H1 (cell line): ENCODE data around the gene TNIP1. TPM values are rescaled to one million over a fixed set of nuclear protein-coding genes. Genes with fewer than 3 reads are reported as not detected.

Experiments
- BCL11A ChIP-seq, 2 experiments: IDR thresholded peaks; one replicate each; pipeline ENCODE4 v1.6.1; 2011; ENCODE audit warnings: low read depth in 2 of 2, low read length in 2 of 2, mild to moderate bottlenecking in 2 of 2
- JUN ChIP-seq: IDR thresholded peaks from 2 replicates; pipeline ENCODE4 v1.6.1; 2011; ENCODE audit warnings: low read depth, mild to moderate bottlenecking, improper control_type of control experiment, low read length
- RAD21 ChIP-seq, 2 experiments: IDR thresholded peaks in 1 of 2; conservative IDR thresholded peaks in 1 of 2; 2 replicates each; pipeline ENCODE4 v1.6.1; 2011; ENCODE audit warnings: low read depth in 2 of 2, low read length in 2 of 2, improper control_type of control experiment in 1 of 2, inconsistent platforms in 1 of 2, mild to moderate bottlenecking in 1 of 2, moderate library complexity in 1 of 2
- RNF2 ChIP-seq: fragments of 200-900, 300-1000 bp; sonication (generic); IDR thresholded peaks from 2 replicates; pipeline ENCODE4 v1.7.1; 2016; ENCODE audit warnings: borderline replicate concordance, low read depth, mild to moderate bottlenecking, antibody characterized with exemption, low read length; ENCODE audit not compliant: poor library complexity, severe bottlenecking; ENCODE audit errors: missing control alignments
- SP4 ChIP-seq: IDR thresholded peaks from 2 replicates; pipeline ENCODE4 v1.6.1; 2012; ENCODE audit warnings: low read length, inconsistent platforms
- polyA plus RNA-seq, 7 experiments: library from polyadenylated mRNA; depleted of rRNA in 3 of 7; stranded (reverse) in 5 of 7; unstranded in 2 of 7; fragments of >200 nt in 5 of 7; fragments of 200-250 nt in 2 of 7; gene quantifications; 1 replicate in 5 of 7; 2 replicates in 1 of 7; 4 replicates in 1 of 7; pipeline versions ENCODE4 v1.2.1 to v1.2.3, GENCODE V29; 2011 to 2013; ENCODE audit warnings: missing spikeins in 2 of 7, mixed read lengths in 2 of 7
- total RNA-seq: library from RNA; stranded (reverse); fragmentation: NEBNext Ultra II Directional; extraction: Animal tissue kit (Norgen Biotek cat#: 25700); gene quantifications from 2 replicates; pipeline ENCODE4 v1.2.1, GENCODE V29; 2021
- TF ChIP-seq, protein P1 (sequence below): fragments of 300-600 bp; sonication (generic); IDR thresholded peaks from 2 replicates; pipeline ENCODE4 v1.7.1; 2012; ENCODE audit warnings: low read length, moderate library complexity, mild to moderate bottlenecking, inconsistent platforms; ENCODE audit not compliant: insufficient replicate concordance

Gene TNIP1
- total and polyA plus RNA-seq, 2 of the 8 experiments (the other 6 are each of a cell fraction or from before 2014, with no cell fraction given): 14.2 to 31.9 TPM

DNA sequence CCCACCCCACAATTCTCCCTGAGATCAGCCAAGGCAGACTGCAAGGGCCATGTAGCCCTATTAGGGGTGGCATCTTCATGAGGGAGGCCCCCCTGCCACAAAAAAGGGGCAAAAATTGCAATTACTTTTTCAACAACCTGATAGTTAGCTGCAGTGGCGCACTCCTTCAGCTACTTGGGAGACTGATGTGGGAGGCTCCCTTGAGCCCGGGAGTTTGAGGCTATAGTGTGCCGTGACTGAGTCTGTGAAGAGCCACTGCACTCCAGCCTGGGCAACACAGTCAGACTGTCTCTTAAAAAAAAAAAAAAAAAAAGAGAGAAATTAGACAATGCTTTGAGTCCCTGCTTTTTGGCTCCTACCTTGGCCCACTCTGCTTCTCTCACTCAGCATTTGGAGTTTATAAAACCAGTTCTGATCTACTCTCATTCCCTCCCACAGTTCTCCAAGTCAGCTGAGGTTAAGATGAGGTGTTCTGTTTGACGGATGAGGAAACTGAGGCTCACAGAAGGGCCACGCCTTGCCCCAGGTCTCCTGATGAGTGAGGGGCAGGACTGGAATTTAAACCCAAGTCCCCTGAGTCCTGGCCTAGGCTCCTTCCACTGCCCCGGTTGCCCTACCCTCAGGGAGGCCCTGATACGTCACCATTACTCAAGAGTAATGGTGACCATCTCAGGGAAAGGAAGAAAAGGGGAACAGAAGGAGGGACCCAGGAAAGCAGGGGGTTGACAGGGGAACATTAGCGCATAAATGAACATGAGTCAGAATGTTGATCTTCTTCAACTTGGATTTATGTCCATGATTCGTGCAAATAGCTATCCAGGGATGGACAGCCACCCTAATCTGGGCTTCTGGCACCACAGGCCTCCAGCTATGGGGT lies 51.4 kb downstream of the TNIP1 start (continued):
- TF ChIP-seq, protein P1, sequence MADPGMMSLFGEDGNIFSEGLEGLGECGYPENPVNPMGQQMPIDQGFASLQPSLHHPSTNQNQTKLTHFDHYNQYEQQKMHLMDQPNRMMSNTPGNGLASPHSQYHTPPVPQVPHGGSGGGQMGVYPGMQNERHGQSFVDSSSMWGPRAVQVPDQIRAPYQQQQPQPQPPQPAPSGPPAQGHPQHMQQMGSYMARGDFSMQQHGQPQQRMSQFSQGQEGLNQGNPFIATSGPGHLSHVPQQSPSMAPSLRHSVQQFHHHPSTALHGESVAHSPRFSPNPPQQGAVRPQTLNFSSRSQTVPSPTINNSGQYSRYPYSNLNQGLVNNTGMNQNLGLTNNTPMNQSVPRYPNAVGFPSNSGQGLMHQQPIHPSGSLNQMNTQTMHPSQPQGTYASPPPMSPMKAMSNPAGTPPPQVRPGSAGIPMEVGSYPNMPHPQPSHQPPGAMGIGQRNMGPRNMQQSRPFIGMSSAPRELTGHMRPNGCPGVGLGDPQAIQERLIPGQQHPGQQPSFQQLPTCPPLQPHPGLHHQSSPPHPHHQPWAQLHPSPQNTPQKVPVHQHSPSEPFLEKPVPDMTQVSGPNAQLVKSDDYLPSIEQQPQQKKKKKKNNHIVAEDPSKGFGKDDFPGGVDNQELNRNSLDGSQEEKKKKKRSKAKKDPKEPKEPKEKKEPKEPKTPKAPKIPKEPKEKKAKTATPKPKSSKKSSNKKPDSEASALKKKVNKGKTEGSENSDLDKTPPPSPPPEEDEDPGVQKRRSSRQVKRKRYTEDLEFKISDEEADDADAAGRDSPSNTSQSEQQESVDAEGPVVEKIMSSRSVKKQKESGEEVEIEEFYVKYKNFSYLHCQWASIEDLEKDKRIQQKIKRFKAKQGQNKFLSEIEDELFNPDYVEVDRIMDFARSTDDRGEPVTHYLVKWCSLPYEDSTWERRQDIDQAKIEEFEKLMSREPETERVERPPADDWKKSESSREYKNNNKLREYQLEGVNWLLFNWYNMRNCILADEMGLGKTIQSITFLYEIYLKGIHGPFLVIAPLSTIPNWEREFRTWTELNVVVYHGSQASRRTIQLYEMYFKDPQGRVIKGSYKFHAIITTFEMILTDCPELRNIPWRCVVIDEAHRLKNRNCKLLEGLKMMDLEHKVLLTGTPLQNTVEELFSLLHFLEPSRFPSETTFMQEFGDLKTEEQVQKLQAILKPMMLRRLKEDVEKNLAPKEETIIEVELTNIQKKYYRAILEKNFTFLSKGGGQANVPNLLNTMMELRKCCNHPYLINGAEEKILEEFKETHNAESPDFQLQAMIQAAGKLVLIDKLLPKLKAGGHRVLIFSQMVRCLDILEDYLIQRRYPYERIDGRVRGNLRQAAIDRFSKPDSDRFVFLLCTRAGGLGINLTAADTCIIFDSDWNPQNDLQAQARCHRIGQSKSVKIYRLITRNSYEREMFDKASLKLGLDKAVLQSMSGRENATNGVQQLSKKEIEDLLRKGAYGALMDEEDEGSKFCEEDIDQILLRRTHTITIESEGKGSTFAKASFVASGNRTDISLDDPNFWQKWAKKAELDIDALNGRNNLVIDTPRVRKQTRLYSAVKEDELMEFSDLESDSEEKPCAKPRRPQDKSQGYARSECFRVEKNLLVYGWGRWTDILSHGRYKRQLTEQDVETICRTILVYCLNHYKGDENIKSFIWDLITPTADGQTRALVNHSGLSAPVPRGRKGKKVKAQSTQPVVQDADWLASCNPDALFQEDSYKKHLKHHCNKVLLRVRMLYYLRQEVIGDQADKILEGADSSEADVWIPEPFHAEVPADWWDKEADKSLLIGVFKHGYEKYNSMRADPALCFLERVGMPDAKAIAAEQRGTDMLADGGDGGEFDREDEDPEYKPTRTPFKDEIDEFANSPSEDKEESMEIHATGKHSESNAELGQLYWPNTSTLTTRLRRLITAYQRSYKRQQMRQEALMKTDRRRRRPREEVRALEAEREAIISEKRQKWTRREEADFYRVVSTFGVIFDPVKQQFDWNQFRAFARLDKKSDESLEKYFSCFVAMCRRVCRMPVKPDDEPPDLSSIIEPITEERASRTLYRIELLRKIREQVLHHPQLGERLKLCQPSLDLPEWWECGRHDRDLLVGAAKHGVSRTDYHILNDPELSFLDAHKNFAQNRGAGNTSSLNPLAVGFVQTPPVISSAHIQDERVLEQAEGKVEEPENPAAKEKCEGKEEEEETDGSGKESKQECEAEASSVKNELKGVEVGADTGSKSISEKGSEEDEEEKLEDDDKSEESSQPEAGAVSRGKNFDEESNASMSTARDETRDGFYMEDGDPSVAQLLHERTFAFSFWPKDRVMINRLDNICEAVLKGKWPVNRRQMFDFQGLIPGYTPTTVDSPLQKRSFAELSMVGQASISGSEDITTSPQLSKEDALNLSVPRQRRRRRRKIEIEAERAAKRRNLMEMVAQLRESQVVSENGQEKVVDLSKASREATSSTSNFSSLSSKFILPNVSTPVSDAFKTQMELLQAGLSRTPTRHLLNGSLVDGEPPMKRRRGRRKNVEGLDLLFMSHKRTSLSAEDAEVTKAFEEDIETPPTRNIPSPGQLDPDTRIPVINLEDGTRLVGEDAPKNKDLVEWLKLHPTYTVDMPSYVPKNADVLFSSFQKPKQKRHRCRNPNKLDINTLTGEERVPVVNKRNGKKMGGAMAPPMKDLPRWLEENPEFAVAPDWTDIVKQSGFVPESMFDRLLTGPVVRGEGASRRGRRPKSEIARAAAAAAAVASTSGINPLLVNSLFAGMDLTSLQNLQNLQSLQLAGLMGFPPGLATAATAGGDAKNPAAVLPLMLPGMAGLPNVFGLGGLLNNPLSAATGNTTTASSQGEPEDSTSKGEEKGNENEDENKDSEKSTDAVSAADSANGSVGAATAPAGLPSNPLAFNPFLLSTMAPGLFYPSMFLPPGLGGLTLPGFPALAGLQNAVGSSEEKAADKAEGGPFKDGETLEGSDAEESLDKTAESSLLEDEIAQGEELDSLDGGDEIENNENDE: no peak
- TF ChIP-seq BCL11A (IDR thresholded peaks at IDR 0.05; ENCODE audit: low read depth in 2 of 2, low read length in 2 of 2): no peak
- TF ChIP-seq RNF2: no peak
- TF ChIP-seq RAD21 (IDR thresholded peaks at IDR 0.05 in 1 of 2, conservative IDR thresholded peaks at IDR 0.05 in 1 of 2; ENCODE audit: low read depth in 2 of 2, low read length in 2 of 2): no peak
- no peak for TF ChIP-seq SP4
- no peak for TF ChIP-seq JUN
